Testis (tissue), 3 donors: ENCODE data around the gene IRF2. TPM values are rescaled to one million over a fixed set of nuclear protein-coding genes. Genes with fewer than 3 reads are reported as not detected.
A peak's percentile ranks its signal among the peaks of the same experiment; 100 is the strongest.

ENCODE experiments used
- DNase-seq: peaks from one replicate; pipeline ENCODE4 v3.0.0-alpha.2; 2019
- H3K27ac ChIP-seq, 2 donors: fragments of 200-600 bp; sonication (generic); one replicate each; pipeline ENCODE4 v1.5.1; 2019
- H3K27me3 ChIP-seq: fragments of 200-600 bp; sonication (generic); one replicate; pipeline ENCODE4 v1.5.1; 2019
- H3K36me3 ChIP-seq: fragments of 200-600 bp; sonication (generic); one replicate; pipeline ENCODE4 v1.5.1; 2017; ENCODE audit warnings: low read depth; ENCODE audit errors: missing control alignments
- H3K4me1 ChIP-seq: fragments of 200-600 bp; sonication (generic); one replicate; pipeline ENCODE4 v1.5.1; 2019
- H3K4me3 ChIP-seq, 2 donors: fragments of 200-600 bp; sonication (generic); one replicate each; pipeline ENCODE4 v1.5.1; 2017 to 2019
- H3K9me3 ChIP-seq: fragments of 200-600 bp; sonication (generic); one replicate; pipeline ENCODE4 v1.5.1; 2017
- POLR2A ChIP-seq: fragments of 450-650 bp; IDR thresholded peaks from one replicate; pipeline ENCODE4 v1.6.1; 2017; ENCODE audit warnings: antibody characterized with exemption, mild to moderate bottlenecking, moderate library complexity
- WGBS, 2 donors: methylation state at CpG; one replicate each; pipeline ENCODE4 v1.1.5; 2018; 5-methylcytosine and 5-hydroxymethylcytosine counted together
- intact Hi-C: fragments of 100-400 bp; cut with DNase I; formaldehyde crosslinking; loops from one replicate; pipeline ENCODE4 v1.15.1; 2023; ENCODE audit warnings: low total_unique reads
- polyA plus RNA-seq: library from polyadenylated mRNA; stranded (reverse); fragments of 350-450 nt; fragmentation: Illumina TruSeq; extraction: RNeasy Lipid Tissue Mini Kit (QIAGEN cat#74804); gene quantifications from one replicate; pipeline ENCODE4 v1.2.3, GENCODE V29; 2014; ENCODE audit warnings: low read depth, low replicate concordance; ENCODE audit not compliant: insufficient read depth
- total RNA-seq, 2 donors: library from RNA; depleted of rRNA; stranded (reverse); fragments of >200 nt; gene quantifications; one replicate each; pipeline ENCODE4 v1.2.3, GENCODE V29; 2016
- TF ChIP-seq, protein P1 (sequence below), 3 experiments: fragments of 450-650 bp in 2 of 3; fragments of 200-600 bp in 1 of 3; sonication (generic) in 1 of 3; IDR thresholded peaks; one replicate each; pipeline ENCODE4 v1.5.1; 2016 to 2019; ENCODE audit warnings: antibody characterized with exemption in 3 of 3, mild to moderate bottlenecking in 2 of 3, moderate library complexity in 1 of 3

IRF2 gene
- total and polyA plus RNA-seq, 3 donors from 2014 or later, result 13.0 to 22.3 (median 16.1) TPM

DNA sequence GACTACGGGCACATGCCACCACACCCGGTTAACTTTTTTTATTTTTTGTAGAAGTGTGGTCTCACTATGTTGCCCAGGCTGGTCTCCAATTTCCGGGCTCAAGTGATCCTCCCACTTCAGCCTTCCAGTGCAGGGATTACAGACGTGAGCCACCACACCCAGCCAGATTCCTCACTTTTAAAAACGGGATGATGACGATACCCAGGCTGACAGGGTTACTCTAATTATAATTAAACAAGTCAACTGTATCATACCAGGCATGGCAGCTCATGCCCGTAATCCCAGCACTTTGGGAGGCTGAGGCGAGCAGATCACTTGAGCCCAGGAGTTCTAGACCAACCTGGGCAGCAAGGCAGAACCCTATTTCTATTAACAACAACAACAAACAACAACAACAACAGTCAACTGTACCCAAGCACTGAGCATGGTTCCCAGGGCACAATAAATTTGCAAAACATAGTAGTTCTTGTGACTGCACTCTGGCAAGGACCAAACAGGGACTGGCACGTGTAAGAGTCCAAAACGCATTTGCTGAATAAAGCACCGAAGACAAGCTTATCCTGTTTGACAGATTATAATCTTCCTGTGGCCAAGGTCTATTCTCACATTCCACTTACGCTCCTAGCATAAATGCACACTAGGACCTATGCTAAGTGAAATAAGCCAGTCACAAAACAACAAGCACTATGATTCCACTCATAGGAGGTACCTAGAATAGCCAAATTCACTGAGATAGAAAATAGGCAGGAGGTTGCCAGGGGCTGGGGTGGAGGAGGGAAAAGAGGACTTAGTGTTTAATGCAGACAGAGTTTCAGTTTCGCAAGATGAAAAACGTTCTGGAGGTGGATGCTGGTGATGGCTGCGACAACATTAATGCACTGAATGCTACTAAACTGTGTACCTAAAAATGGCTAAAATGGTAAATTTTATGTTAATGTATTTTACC is 77.5 kb downstream of the IRF2 start:
- no peaks in the 10 kb centered on the region for H3K36me3 ChIP-seq
- H3K27me3 ChIP-seq, result no peaks in the 10 kb centered on the region
- H3K4me1 ChIP-seq, result peaks cover 29% of the 10 kb centered on the region
- no peak for TF ChIP-seq POLR2A
- TF ChIP-seq, protein P1, sequence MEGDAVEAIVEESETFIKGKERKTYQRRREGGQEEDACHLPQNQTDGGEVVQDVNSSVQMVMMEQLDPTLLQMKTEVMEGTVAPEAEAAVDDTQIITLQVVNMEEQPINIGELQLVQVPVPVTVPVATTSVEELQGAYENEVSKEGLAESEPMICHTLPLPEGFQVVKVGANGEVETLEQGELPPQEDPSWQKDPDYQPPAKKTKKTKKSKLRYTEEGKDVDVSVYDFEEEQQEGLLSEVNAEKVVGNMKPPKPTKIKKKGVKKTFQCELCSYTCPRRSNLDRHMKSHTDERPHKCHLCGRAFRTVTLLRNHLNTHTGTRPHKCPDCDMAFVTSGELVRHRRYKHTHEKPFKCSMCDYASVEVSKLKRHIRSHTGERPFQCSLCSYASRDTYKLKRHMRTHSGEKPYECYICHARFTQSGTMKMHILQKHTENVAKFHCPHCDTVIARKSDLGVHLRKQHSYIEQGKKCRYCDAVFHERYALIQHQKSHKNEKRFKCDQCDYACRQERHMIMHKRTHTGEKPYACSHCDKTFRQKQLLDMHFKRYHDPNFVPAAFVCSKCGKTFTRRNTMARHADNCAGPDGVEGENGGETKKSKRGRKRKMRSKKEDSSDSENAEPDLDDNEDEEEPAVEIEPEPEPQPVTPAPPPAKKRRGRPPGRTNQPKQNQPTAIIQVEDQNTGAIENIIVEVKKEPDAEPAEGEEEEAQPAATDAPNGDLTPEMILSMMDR (IDR thresholded peaks at IDR 0.05), result no peak
- no peak overlapping the region for H3K4me3 ChIP-seq
- WGBS, 2 donors, result 87 to 88% methylated on average over 15 of the region's 15 CpGs
- H3K27ac ChIP-seq, result no peak overlapping the region
- intact Hi-C loops, result loop anchor here (10.0 kb wide), 2 partner anchors 52 to 78 kb away; partner anchors contain the start of gene IRF2
- no peaks in the 10 kb centered on the region for H3K9me3 ChIP-seq
- no peak for DNase-seq

DNA sequence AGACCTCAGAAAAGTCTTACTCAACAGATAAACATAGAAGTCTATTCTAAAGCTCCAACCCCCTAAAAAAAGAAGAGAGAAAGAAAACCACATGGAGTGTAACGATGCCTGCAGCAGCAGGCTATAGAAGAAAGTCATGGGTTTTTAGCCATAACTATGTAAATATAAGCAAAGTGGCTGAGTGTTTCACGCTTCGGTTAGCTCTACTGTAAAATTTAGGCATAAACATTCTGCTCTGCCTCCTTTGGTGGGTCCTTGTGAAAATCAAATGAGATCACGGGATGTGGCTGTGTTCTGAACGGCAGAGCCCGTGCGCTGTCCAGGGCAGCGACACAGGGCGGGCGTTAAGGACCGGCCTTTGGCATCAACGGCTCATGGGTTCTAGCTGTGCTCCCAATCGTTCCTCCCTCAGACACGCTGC is 78.4 kb downstream of the IRF2 start:
- Histone ChIP-seq H3K4me3 (no peak overlapping the region), H3K9me3 (no peaks in the 10 kb centered on the region), H3K27ac (no peak overlapping the region), H3K36me3 (no peaks in the 10 kb centered on the region), H3K4me1 (peaks cover 29% of the 10 kb centered on the region), H3K27me3 (no peaks in the 10 kb centered on the region)
- intact Hi-C loops, result loop anchor here (10.0 kb wide), 2 partner anchors 51 to 79 kb away; partner anchors contain the start of gene IRF2
- DNase-seq, result no peak
- TF ChIP-seq, protein P1 (IDR thresholded peaks at IDR 0.05), result no peak
- TF ChIP-seq POLR2A, result no peak
- 90 to 91% methylated on average over 14 of the region's 14 CpGs for WGBS, 2 donors

DNA sequence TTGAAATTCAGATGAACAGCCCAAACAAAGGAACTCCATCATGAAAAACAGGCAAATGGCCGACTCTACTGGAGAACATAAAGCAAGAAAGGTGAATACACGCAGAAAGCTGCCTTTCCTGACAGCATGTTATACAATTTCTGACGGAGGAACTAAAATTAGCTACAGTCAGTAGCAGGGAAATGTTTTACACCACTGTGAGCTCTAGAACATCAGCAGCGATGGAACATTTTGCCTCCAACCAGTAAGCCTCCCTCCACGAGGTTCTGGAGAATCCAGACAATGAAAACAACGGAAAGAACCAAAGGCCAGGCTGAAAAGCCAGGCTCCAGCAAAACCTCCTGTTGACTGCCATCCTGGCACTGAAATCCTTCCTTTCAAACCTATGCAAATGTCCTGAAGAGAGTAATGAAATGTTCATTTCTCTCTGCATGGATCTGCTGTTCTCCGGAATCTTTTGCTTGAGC is 78.9 kb downstream of the IRF2 start:
- Histone ChIP-seq H3K27ac (no peak overlapping the region), H3K4me3 (no peak overlapping the region), H3K9me3 (no peaks in the 10 kb centered on the region), H3K27me3 (no peaks in the 10 kb centered on the region), H3K36me3 (no peaks in the 10 kb centered on the region), H3K4me1 (peaks cover 29% of the 10 kb centered on the region)
- no peak for DNase-seq
- TF ChIP-seq, protein P1 (IDR thresholded peaks at IDR 0.05), result no peak
- no peak for TF ChIP-seq POLR2A
- intact Hi-C loops, result loop anchor here (10.0 kb wide), 2 partner anchors 51 to 79 kb away; partner anchors contain the start of gene IRF2
- 81 to 84% methylated on average over 7 of the region's 7 CpGs for WGBS, 2 donors

DNA sequence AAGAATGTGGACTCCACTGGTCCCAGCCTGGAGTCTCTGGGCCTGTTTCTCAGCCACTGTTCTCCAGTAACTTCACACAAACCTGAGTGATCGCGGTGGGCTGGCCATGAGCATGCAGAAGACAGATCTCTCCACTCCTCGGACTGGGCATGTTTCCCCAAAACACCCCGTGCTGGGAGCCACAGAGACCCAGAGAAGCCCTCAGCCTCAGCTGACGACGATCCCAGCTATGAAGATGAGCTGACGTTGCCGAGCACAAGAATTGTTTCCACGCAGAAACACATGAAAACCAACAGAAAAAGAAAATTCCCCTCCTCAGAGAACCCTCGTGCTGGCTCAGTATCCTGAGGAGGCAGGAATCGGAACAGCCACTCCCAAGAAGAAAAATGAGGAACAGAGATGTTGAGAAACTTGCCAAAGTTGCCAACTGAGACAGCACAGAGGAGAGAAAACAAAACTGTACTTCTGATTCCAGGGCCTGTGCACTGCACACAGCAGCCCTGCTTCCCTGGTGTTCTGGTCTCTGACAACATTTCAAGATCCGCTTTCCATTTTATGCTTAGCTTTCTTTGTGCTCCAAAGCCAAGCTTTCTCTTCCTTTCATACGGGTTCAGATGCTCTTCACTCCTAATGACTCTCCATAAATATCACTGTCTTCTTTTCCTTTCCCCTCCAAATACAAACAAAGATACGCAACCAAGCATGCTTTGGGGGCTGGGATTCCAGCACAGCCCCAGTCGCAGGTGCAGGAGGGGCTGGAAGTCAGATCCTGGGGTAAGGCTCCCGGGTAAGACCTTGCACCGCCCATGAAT is 81.4 kb downstream of the IRF2 start:
- Histone ChIP-seq H3K4me1 (peaks cover 15% of the 10 kb centered on the region), H3K27ac (peak overlapping the region in 1 of 2 donors; percentile 73), H3K36me3 (no peaks in the 10 kb centered on the region), H3K9me3 (no peaks in the 10 kb centered on the region), H3K27me3 (no peaks in the 10 kb centered on the region), H3K4me3 (no peak overlapping the region)
- DNase-seq, result no peak
- 77 to 83% methylated on average over 17 of the region's 17 CpGs for WGBS, 2 donors
- intact Hi-C loops, result loop anchor here (10.0 kb wide), 2 partner anchors 48 to 82 kb away; partner anchors contain the start of gene IRF2
- no peak for TF ChIP-seq POLR2A
- TF ChIP-seq, protein P1 (IDR thresholded peaks at IDR 0.05), result no peak
